ENCODE measurements around the gene ELMO1.
A peak's percentile ranks its signal among the peaks of the same experiment; 100 is the strongest.
"Not testable (repeated sequence)": the region's sequence is repeated elsewhere in the genome, so short reads cannot be mapped to it uniquely, and the experiment has no call there.

ELMO1 gene

DNA sequence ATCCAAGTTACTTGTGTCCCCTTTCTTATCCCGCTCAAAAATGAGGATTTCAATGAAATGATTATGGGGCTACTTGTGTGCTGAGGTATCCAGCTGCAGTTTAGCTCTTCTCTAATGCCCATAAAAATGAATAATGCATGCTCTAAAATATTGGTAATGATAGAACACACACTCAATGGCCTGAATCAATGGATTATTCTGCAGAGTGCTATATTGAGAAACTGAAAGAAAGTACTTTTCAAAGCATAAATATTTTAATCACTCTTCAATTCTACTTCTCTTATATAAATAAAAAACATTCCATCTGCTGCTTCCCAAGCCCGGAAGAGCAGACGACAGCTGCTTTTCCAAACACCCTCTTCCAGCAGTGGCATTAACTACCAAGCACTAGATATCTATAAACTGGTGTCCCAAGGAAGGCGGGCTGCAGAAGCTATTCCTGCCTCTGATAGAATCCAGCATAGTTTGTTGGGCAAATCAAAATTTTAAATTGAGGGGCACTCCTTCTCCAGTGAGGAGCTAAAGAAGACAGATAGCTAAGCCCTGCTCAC is 439.5 kb downstream of the ELMO1 start:
- DNase-seq, result no peak

DNA sequence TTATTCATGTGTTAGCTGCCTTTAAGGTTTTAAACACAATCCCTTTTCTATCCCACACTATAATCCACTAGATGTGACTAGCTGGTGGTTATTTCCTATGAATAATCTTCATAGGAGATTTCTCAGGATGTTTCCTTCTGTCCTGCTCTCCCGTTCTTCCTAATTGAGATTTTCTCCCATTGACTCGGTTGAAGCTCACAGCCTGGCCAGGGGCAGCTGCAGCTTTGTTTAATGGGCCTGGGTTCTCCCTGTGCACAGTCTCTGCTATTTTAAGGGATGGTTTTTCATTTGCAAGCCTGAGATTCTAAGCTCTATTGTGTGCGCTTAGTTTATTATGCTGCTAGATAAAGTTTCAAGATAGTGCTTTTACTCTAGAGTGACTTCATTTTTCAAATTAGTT is 441.0 kb downstream of the ELMO1 start:
- DNase-seq, result no peak

DNA sequence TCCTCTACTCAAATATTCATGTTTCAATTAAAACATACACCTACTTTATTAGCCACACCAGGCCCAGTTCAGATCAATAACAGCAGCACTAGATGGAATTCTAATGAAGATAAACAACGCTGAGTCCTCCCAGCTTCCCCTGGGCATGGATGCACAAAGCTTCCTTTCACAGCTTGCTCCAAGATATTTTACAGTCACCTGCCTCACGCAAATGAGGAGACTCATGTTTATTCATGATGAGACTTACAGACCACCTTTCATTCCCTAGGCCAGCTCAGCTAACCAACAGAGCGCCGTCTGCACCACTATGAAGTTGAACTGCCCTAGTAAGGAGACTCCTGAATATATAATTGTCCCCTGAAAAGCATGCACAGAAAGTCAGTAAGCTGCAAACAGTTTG is 441.4 kb downstream of the ELMO1 start:
- peak in 1 of 14 donors; percentile 8 for DNase-seq

DNA sequence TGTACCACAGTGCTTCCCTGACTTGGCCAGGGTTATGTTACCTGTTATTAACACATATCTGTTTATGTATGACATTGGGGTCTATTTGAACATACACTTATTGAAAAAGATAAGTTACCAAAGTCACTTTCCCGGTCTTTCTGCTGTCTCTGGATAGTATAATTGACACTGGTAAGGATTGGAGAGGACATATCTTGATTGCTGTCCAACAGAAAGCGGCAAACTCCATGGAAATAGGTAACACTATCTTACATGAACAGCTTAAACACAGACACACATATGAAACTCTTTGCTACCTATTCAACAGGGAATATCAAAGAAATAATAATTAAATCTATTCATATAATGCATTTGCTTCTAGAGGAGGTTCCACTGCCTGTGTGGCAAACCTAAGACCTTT is 441.9 kb downstream of the ELMO1 start:
- no peak for DNase-seq

DNA sequence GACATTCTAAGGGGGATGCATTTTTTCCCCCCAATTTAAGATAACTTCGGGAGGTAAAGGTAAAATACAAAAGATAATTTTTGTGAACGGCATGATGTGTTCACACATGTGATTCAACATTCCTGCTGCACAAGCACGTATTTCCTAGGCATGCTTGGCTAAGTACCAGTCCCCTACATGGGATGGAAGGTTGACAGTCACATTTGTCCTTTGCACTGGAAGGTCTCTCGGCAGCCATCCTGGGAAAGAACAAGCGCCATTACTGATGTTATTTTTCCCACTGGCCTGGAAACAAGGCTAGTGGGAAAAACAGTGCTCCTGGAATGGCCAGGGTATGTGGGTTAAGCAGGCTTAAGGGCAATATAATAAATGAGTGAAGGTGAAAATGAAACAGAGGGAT is 448.2 kb downstream of the ELMO1 start:
- no peak for DNase-seq

DNA sequence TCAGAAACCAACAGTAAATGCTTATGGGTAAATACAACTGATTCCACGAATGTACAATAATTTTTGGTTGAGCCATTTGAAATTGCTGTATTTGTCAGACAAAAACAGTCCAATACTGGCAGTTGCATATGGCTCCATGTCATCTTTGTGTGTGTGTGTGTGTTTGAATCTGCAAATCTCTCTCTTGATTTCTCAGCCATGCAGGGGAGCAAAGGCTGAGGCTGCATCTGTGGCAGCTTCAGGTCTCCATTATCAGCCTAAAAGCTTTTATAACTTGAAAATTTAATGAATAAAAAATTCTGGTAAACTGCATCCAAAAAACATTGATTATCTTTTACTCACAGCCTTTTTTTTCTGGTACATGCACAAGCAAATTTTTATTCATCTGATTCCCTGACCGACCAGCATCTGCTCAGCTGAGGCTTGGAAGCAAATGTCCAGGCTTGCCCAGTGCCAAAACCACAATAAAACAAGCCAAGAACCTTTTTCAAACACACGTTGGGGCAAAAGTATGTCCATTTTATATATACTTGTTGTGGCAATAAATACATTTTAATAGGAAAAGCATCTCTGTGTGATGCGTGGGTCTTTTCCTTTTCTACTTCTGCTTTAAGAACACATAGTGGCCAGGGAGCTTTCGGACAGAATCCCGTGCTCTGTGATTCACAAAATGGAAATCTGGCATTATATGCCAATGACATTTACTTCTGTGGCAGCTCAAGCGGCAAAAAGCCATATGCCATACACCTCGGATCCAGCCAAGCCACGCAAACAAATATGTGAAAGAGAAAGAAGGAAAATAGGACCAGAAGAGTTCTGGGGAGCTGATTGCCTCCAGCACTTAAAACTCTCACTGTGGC is 448.8 kb downstream of the ELMO1 start:
- DNase-seq, result peak in 1 of 14 donors; percentile 95

DNA sequence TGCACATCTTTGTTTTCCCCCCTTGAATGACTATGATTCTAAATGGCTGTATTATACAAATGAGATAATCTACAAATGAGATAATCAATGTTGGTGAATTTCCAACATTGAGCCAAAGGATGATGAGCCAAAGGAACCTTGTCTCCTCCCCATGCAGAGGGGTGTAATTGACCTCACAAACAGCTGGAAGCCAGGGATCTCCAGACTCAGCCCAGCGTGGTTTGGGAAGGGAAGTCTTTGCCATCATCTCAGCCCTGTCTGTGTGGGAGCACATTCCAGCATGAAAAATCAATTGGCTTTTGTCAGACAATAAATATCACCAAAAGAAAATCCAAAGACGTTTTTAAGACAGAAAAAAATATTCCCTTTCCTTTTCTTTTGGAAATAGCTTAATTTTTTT is 452.9 kb downstream of the ELMO1 start:
- no peak for DNase-seq

DNA sequence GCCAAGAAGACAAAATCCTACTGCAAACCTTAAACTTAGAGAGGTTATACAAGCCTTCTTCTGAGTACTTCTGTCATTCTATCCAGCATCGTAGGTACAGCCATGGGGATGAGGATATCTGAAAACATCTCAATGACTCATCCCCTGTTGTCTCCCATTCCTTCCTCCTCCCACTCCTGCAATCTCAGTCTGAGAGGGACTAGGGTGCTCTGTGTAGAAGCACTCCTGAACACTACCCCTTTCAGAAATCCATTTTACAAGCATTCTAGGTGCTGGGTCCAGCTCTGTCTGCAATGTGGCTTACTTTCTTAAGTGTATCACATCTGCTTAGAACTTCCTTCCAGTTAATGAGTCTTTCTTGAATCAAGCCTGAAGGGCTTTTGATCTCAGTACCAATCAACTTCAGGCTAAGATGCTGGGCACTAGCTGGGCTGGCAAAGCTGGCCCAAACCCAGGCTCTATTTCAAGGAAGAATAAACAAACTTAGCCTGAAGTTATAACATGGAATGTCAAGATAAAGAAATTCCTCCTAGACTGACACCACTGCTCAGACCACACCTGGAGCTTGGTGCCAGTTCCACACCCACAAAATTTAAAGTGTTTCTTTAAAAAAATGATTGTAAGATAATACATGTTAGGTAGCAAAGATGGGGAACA is 454.1 kb downstream of the ELMO1 start:
- no peak for DNase-seq

DNA sequence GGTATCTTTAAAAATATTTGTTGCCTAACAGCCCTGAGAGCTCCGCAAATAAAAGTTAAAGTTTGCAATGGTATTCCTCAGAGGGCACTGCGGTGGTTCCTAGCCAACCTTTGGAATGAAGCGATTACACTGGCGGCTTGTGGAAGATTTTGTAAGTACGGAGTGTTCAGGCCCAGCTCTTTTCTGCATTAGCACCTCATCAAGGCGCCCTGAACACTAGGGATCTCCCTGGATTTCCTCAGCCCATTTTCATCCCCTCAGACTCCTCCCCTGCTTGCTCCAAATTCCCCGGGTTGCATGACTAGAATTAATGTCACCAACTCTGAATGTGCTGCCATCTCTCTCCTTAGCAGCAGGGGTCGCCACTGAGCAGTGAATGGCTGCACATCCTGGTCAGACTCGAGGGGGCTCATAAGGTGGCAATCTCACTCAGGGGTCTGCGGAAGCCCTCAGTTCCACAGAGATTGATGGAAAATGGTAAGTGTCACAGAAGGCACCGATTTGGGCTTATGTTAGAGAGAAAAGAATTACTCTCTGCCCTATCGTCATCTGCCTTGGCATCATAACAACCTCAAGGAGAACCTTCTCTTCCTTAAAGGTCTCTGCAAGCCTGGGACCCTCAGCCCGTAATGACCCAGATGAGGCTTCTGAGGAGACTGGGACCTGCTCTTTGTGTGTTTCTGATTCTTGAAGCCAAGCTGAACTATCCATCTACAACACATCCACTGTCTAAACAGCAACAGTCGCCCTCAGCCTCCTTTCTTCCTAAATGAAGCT is 461.5 kb downstream of the ELMO1 start:
- DNase-seq, result peak in 10 of 14 donors; percentile 22 to 53 (median 46)

DNA sequence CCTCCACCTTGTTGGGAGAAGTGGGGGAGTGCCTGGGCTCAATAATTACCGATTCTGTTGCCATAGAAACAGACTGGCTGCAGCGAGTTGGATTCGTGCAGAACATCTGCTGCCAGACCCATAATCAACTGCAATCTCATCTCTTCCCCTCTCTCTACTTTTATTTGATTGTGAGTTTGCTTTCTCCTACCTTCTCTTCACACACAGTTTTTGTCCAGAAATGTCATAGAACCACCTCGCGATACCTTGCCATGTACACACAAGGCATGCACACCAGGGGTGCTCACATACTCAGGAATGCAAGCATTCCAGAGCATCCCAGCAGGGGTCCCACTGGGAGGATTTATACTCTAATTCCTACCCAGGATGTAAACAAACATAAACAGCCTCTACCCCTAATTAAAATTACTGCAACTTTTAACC is 462.1 kb downstream of the ELMO1 start:
- peak in 1 of 14 donors; percentile 73 for DNase-seq

DNA sequence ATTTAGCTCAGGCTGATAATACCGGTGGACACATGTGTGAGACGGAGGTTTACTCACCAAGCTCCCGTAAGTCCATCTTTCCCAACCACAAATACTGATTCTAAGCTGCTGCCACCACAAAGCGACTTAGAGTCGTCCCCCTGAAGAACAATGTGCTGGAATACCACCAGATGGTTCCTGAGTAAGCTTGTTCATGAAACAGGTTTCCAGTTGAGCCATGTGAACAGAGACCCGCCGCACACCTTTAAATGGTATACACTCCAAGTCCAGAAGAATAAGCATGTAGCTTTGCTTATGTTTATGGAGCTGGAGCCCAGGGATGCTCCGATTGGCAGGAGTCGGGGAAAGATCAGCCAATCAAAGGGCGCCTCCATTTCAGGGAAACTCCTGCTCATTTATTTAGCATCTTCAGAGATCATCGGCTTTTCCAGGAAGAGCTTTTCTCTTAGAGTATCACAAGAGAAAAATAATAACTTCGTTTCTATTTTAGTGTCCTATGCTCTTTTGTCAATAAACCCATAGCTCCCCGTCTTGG is 462.7 kb downstream of the ELMO1 start:
- peak in 5 of 14 donors; percentile 9 to 94 (median 26) for DNase-seq

DNA sequence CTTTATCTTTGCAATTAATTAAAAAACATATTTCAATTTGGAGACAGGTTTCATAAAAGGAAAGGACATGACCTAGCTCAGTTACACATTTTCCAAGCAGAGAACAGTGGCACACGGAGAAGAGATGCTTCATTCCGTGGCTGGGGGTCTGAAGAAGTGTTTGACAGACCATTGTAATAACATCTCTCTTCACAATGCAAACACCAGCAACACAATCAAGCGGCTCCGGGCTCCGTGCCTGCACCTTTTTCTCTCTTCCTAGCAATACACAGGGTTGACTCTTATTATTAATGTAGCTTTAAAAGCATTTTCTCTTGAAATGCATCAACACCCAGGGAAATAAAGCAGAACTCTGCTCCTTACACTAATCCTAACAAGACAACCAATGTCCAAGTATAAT is 463.3 kb downstream of the ELMO1 start:
- peak in 1 of 14 donors; percentile 80 for DNase-seq

DNA sequence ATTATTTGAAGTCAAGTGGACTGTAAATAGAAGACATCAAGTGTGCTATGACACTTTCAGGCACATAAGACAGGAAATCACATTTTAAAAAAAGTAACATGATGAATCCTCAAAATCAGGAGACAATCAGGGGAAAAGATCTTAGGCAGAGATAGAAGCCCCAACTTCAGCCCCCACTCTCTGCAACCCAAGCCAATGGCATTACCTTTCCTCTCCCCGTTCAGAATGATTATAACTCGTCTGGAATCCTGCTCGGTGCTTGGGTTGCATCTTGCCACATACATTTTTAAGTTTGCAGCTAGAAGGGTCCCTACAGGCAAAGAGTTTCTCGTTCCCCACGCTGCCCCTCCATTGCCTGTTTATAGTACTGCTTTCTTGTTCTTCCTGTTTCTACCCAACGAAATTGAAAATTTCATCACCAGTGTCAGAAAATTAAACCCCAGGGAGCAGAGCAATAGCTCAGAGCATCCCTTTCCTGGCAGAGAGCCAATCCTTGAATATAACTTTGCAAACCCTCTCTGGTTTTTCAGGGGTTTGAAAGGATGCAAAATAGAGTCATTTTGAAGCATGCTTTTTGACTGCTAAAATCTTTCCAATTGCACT is 463.9 kb downstream of the ELMO1 start:
- DNase-seq, result peak in 1 of 14 donors; percentile 68

DNA sequence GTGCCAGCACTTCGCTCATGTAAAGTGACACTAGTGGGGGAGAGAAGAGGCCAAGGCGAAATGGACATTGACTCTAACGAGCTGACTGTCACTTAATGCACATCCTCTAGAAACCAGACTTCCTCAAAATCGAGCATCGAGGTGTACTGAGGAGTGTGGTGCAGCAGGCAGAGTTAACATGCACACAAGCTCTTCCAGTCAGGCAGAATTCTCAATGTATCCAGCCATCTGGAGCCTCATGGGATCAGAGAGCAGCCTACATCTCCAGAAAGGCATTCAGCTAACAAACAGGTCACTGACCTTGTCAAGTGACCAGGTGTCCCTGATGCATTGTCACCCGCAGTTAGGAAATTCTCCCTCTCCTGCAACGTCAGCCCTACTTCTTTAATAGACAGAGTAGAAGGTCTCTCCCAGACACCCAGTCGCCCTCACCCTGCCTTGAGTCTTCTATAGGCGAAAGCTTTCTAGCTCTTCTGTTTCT is 464.6 kb downstream of the ELMO1 start:
- DNase-seq, result peak in 2 of 14 donors; percentile 13 to 71

DNA sequence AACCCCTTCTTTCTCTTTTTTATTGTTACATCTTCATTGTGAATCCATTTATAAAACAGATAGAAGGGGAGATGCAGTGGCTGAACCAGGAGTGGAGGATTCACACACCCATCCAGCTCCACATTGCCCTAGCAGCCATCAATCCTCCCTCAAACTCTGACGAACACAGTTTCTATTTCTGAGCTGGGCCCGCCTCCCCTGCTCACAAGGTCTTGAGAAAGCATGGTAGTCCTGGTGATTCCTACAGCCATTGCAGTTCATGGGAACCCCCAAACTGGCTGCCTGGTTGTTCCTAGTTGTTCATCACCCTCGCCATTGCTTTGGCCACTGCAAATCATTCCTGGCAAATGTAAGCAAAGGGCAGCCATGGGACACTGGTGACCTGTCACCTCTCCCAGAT is 465.9 kb downstream of the ELMO1 start:
- peak in 1 of 14 donors; percentile 60 for DNase-seq

DNA sequence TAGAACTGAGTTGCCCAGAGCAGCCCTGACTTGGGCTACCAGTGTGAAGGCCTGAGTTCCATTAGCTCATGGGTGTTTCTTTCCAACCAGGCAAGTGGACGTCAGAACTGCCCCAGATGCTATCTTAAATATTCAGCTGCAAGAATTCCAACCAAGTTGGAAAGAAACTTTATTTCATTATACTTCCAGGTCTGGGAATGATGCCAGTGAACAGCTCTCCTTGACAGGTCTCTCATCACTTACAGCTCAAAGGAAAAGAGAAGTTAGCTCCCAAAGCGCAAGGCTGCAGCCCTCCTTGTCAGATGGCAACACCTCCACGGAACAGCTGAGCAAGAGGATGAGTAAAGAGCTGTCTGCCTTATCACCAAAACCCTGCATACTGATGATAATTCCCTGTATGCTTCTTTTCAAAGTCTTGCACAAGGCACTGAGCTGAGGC is 468.8 kb downstream of the ELMO1 start:
- DNase-seq, result no peak

DNA sequence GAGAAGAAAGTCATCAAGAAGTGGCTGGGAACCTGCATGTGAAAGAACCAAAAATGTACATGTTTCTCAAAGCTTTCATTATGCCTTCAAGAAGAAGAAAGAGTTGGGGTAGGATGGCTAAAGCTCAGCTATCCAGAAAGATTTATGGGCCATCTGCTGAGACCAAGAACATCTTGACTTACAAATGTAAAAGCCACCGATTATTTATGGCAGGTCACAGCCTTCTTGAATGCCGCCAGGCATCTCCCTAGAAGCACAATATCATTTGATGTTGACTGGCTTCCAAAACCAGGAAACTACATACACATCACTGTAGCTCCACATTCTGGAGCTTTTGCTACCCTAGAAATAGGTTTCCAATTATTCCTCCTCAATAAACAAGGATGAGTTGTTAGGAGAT is 470.2 kb downstream of the ELMO1 start:
- DNase-seq, result no peak

DNA sequence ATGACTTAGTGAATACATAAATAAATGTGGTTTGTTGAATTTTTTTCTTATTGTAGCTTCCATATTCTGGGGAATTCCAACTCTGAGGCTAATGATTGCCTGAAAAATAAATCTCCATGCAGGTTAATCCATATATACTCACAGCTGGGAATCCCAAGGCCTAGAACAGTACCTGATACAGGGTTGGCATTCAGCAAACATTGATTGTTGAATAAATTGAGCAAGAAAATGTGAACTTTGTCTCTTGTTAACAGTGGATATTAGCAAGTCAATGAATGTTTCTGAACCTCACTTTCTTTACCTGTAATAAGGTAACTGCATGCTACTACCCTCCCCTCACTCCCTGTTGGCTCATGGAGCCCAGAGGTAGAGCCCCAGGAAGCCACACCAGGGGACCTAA is 470.8 kb downstream of the ELMO1 start:
- DNase-seq, result no peak

DNA sequence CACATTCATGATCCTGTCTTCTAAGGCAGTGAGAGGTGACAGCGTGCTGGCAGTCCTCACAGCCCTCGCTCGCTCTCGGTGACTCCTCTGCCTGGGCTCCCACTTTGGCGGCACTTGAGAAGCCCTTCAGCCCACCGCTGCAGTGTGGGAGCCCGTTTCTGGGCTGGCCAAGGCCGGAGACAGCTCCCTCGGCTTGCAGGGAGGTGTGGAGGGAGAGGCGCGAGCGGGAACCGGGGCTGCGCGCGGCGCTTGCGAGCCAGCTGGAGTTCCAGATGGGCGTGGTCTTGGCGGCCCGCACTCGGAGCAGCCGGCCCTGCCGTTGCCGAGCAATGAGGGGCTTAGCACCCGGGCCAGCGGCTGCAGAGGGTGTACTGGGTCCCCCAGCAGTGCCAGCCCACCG is 475.1 kb downstream of the ELMO1 start:
- not testable (repeated sequence) for DNase-seq

DNA sequence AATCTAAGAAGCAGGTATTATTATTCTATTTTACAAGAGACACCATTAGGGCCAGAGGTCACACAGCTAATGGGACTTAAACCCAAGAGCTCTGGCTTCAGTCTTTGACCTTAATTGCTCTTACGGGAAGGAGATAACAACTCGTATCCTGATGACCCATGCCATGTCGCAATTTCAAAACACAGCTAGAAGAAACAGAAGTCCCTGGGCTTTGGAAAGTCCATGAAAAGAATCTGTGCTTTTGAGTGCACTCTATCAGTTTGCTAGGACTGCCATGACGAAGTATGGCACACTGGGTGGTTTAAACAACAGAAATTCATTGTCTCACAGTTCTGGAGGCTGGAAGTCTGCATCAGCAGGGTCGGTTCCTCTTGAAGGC is 476.5 kb downstream of the ELMO1 start:
- DNase-seq, result no peak

DNA sequence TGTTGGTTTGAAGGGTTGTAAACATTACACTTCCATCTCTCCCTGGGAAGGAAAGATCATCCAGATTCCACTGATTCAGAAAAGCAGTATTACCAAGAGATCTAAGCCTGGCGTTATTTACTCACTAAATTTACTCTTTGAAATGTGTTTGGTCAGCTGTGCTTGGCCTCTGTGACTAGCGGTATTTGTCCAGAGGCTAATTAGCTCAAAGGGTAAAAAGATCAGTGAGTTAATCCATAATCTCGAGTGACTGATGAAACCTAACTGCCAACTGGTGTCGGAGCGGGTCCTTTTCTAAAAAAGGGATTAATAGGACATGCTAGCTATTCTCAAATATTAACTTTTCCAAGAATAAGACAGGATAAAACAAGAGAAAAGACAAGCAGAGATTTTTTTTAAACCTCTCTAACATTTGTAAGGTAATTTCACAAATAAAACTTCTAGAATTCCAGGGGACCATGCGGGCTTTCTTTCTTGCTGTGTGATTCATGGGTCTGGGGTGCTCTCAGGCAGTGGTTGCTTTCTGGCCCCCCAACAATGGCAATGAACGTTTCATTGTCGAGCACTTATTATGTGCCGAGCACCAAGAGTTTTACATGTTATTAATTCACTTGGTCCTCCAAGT is 477.0 kb downstream of the ELMO1 start:
- DNase-seq, result no peak

Measured in C1 segment of cervical spinal cord (tissue), 14 donors.